HepG2 (cell line): Measurements from ENCODE around the gene RPS6KA5. TPM values are rescaled to one million over a fixed set of nuclear protein-coding genes. Genes with fewer than 3 reads are reported as not detected.

Experiments
- ARNTL ChIP-seq: sonication (generic); formaldehyde crosslinking; IDR thresholded peaks from 2 replicates; pipeline ENCODE4 v1.4.0; 2020; ENCODE audit warnings: mild to moderate bottlenecking, missing genetic modification reagents
- CREB1 ChIP-seq, 2 experiments: fragments of 450-650 bp in 1 of 2; IDR thresholded peaks; 2 replicates each; pipeline ENCODE4 v1.6.1; 2016 to 2017; ENCODE audit warnings: control low read depth in 1 of 2, mild to moderate bottlenecking in 1 of 2, missing compliant biosample characterization in 1 of 2, missing genetic modification characterization in 1 of 2
- EED ChIP-seq: sonication (generic); formaldehyde crosslinking; IDR thresholded peaks from 2 replicates; pipeline ENCODE4 v1.5.0; 2020; ENCODE audit warnings: mild to moderate bottlenecking, missing genetic modification reagents
- HOXD1 ChIP-seq: sonication (generic); formaldehyde crosslinking; IDR thresholded peaks from 2 replicates; pipeline ENCODE4 v1.5.0; 2020; ENCODE audit warnings: missing genetic modification reagents
- NFRKB ChIP-seq: fragments of 450-650 bp; IDR thresholded peaks from 2 replicates; pipeline ENCODE4 v1.6.1; 2017
- POLR2G ChIP-seq: fragments of 200-400 bp; formaldehyde crosslinking; IDR thresholded peaks from 2 replicates; pipeline ENCODE4 v1.6.1; 2018; ENCODE audit warnings: mild to moderate bottlenecking, low read depth, low read length, moderate library complexity
- RBM39 ChIP-seq: fragments of 200-400 bp; formaldehyde crosslinking; IDR thresholded peaks from one replicate; pipeline ENCODE4 v1.6.1; 2018; ENCODE audit warnings: antibody characterized with exemption, mild to moderate bottlenecking, low read depth, low read length; ENCODE audit not compliant: poor library complexity, severe bottlenecking
- SIX4 ChIP-seq: sonication (generic); formaldehyde crosslinking; IDR thresholded peaks from 2 replicates; pipeline ENCODE4 v1.4.0; 2020; ENCODE audit warnings: missing genetic modification reagents
- SOX6 ChIP-seq, 2 experiments: fragments of 450-650 bp in 1 of 2; sonication (generic) in 1 of 2; formaldehyde crosslinking in 1 of 2; IDR thresholded peaks; 2 replicates each; pipeline versions ENCODE4 v1.4.0 to v1.6.1; 2017 to 2020; ENCODE audit warnings: antibody characterized with exemption in 1 of 2, mild to moderate bottlenecking in 1 of 2, missing genetic modification reagents in 1 of 2
- TFE3 ChIP-seq: IDR thresholded peaks from 2 replicates; pipeline ENCODE4 v1.6.1; 2016
- ZC3H4 ChIP-seq: sonication (generic); formaldehyde crosslinking; IDR thresholded peaks from 2 replicates; pipeline ENCODE4 v1.4.0; 2020; ENCODE audit warnings: missing genetic modification reagents, borderline replicate concordance
- ZFY ChIP-seq: sonication (generic); formaldehyde crosslinking; IDR thresholded peaks from 2 replicates; pipeline ENCODE4 v1.4.0; 2020; ENCODE audit warnings: missing genetic modification reagents
- ZHX1 ChIP-seq: sonication (generic); formaldehyde crosslinking; IDR thresholded peaks from 2 replicates; pipeline ENCODE4 v1.8.1; 2022; ENCODE audit warnings: low read depth, mild to moderate bottlenecking, missing genetic modification reagents
- ZMYM4 ChIP-seq: sonication (generic); formaldehyde crosslinking; IDR thresholded peaks from 2 replicates; pipeline ENCODE4 v1.8.1; 2023; ENCODE audit warnings: mild to moderate bottlenecking, missing genetic modification reagents
- ZNF3 ChIP-seq: IDR thresholded peaks from 2 replicates; pipeline ENCODE4 v1.7.0; 2017; ENCODE audit warnings: inconsistent platforms
- ZNF546 ChIP-seq: sonication (generic); formaldehyde crosslinking; conservative IDR thresholded peaks from 2 replicates; pipeline ENCODE4 v1.8.1; 2023; ENCODE audit warnings: mild to moderate bottlenecking, missing genetic modification reagents
- ZNF674 ChIP-seq: sonication (generic); formaldehyde crosslinking; IDR thresholded peaks from 2 replicates; pipeline ENCODE4 v1.5.0; 2020; ENCODE audit warnings: low read depth, mild to moderate bottlenecking, missing genetic modification reagents
- ZNF746 ChIP-seq: sonication (generic); formaldehyde crosslinking; IDR thresholded peaks from 2 replicates; pipeline ENCODE4 v1.8.0; 2022; ENCODE audit warnings: mild to moderate bottlenecking, missing genetic modification reagents
- polyA plus RNA-seq, 8 experiments: library from polyadenylated mRNA; depleted of rRNA in 3 of 8; stranded (reverse) in 7 of 8; unstranded in 1 of 8; fragments of >200 nt; fragmentation: Illumina TruSeq in 4 of 8; extraction: Trizol in 4 of 8; gene quantifications; 2 replicates each; pipeline versions ENCODE4 v1.2.1 to v1.2.3, GENCODE V29; 2011 to 2016; ENCODE audit warnings: low read depth in 4 of 8, missing spikeins in 1 of 8, mixed read lengths in 1 of 8; ENCODE audit not compliant: insufficient read depth in 1 of 8
- total RNA-seq, 5 experiments: library from RNA; depleted of rRNA; stranded (reverse); fragments of >200 nt; fragmentation: Illumina TruSeq; extraction: Trizol; gene quantifications; 2 replicates each; pipeline ENCODE4 v1.2.3, GENCODE V29; 2016; ENCODE audit warnings: low read depth in 1 of 5
- TF ChIP-seq, protein P1 (sequence below): sonication (generic); formaldehyde crosslinking; IDR thresholded peaks from 2 replicates; pipeline ENCODE4 v1.4.0; 2020; ENCODE audit warnings: mild to moderate bottlenecking, missing genetic modification reagents, borderline replicate concordance
- TF ChIP-seq, protein P2 (sequence below): sonication (generic); formaldehyde crosslinking; conservative IDR thresholded peaks from 2 replicates; pipeline ENCODE4 v1.4.0; 2020; ENCODE audit warnings: mild to moderate bottlenecking, missing genetic modification reagents, moderate library complexity

The RPS6KA5 gene
- total and polyA plus RNA-seq, 2 of the 13 experiments (the other 11 are each of a cell fraction or from before 2014, with no cell fraction given), result 0.50 to 0.58 TPM

- TF ChIP-seq, protein P1, sequence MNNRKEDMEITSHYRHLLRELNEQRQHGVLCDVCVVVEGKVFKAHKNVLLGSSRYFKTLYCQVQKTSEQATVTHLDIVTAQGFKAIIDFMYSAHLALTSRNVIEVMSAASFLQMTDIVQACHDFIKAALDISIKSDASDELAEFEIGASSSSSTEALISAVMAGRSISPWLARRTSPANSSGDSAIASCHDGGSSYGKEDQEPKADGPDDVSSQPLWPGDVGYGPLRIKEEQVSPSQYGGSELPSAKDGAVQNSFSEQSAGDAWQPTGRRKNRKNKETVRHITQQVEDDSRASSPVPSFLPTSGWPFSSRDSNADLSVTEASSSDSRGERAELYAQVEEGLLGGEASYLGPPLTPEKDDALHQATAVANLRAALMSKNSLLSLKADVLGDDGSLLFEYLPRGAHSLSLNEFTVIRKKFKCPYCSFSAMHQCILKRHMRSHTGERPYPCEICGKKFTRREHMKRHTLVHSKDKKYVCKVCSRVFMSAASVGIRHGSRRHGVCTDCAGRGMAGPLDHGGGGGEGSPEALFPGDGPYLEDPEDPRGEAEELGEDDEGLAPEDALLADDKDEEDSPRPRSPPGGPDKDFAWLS, result no peak
- TF ChIP-seq ZFY (CRISPR knock-in tag) (no peak), TFE3 (CRISPR knock-in tag) (no peak), CREB1 (IDR thresholded peaks at IDR 0.05) (no peak), CREB1 (CRISPR knock-in tag; IDR thresholded peaks at IDR 0.05) (no peak), ZNF546 (CRISPR knock-in tag) (no peak; the same call in 1 of the 2 replicates), EED (no peak), NFRKB (no peak), SIX4 (CRISPR knock-in tag) (no peak), ZNF3 (CRISPR knock-in tag) (no peak), ZNF674 (CRISPR knock-in tag) (no peak), ZMYM4 (CRISPR knock-in tag) (peak; percentile 84; the same call in 1 of the 2 replicates), ZC3H4 (CRISPR knock-in tag) (no peak), ZHX1 (CRISPR knock-in tag) (no peak), SOX6 (IDR thresholded peaks at IDR 0.05) (no peak), SOX6 (CRISPR knock-in tag; IDR thresholded peaks at IDR 0.05) (no peak), ARNTL (CRISPR knock-in tag) (peak; percentile 22; the same call in 1 of the 2 replicates), POLR2G (no peak), ZNF746 (CRISPR knock-in tag) (no peak), HOXD1 (CRISPR knock-in tag) (no peak), RBM39 (no peak)
- TF ChIP-seq, protein P2, sequence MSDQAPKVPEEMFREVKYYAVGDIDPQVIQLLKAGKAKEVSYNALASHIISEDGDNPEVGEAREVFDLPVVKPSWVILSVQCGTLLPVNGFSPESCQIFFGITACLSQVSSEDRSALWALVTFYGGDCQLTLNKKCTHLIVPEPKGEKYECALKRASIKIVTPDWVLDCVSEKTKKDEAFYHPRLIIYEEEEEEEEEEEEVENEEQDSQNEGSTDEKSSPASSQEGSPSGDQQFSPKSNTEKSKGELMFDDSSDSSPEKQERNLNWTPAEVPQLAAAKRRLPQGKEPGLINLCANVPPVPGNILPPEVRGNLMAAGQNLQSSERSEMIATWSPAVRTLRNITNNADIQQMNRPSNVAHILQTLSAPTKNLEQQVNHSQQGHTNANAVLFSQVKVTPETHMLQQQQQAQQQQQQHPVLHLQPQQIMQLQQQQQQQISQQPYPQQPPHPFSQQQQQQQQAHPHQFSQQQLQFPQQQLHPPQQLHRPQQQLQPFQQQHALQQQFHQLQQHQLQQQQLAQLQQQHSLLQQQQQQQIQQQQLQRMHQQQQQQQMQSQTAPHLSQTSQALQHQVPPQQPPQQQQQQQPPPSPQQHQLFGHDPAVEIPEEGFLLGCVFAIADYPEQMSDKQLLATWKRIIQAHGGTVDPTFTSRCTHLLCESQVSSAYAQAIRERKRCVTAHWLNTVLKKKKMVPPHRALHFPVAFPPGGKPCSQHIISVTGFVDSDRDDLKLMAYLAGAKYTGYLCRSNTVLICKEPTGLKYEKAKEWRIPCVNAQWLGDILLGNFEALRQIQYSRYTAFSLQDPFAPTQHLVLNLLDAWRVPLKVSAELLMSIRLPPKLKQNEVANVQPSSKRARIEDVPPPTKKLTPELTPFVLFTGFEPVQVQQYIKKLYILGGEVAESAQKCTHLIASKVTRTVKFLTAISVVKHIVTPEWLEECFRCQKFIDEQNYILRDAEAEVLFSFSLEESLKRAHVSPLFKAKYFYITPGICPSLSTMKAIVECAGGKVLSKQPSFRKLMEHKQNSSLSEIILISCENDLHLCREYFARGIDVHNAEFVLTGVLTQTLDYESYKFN, result 0 out of 2 replicates have a peak, but pooled peaks have one; percentile 10
These were observed 232.4 kb downstream of the RPS6KA5 start (continued) for GRCh38 chr14:90827919-90828610.
